IPS-20b (cell line): ENCODE measurements around the gene SUSD6.
A peak's percentile ranks its signal among the peaks of the same experiment; 100 is the strongest.
"Not testable (repeated sequence)": the region's sequence is repeated elsewhere in the genome, so short reads cannot be mapped to it uniquely, and the experiment has no call there.

Experiments used
- H3K27ac ChIP-seq: one replicate; pipeline ENCODE4 v1.5.1; 2013; ENCODE audit warnings: low read length
- H3K27me3 ChIP-seq: 2 replicates; pipeline ENCODE4 v1.6.1; 2013; ENCODE audit warnings: mild to moderate bottlenecking, low read length, inconsistent platforms; ENCODE audit not compliant: insufficient read depth
- H3K36me3 ChIP-seq: 2 replicates; pipeline ENCODE4 v1.6.1; 2013; ENCODE audit warnings: low read depth, mild to moderate bottlenecking, inconsistent platforms, low read length, moderate library complexity; ENCODE audit not compliant: insufficient read depth
- H3K4me1 ChIP-seq: 2 replicates; pipeline ENCODE4 v1.6.1; 2013; ENCODE audit warnings: mild to moderate bottlenecking, control low read depth, inconsistent platforms, low read length, moderate library complexity; ENCODE audit not compliant: insufficient read depth
- H3K4me3 ChIP-seq: 2 replicates; pipeline ENCODE4 v1.5.1; 2013; ENCODE audit warnings: mild to moderate bottlenecking, low read length, inconsistent platforms
- H3K9ac ChIP-seq: 2 replicates; pipeline ENCODE4 v1.6.1; 2013; ENCODE audit warnings: low read depth, mild to moderate bottlenecking, inconsistent platforms, low read length, moderate library complexity
- H3K9me3 ChIP-seq: 2 replicates; pipeline ENCODE4 v1.6.1; 2013; ENCODE audit warnings: mild to moderate bottlenecking, low read depth, low read length, inconsistent platforms; ENCODE audit not compliant: insufficient read depth

Gene SUSD6

DNA sequence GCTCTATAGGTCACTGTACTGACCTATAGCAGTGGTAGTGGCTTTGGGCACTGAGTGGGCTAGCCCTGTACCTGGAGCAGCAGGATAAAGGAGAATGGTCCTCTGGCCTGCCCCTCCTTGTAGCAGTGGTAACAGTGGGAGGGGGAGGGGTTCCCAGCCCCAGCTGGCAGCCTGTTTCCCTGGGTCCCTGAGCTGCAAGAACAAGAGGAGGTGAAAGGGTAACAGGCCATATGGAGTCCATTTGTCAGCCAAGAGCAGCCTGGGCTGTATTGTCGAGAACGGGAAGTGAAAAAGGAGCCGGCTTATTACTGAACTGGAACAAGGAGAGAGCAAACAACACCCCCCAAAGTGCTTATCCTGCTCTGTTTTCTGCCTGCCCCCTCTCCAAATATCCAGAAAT is 81.7 kb downstream of the SUSD6 start:
- Histone ChIP-seq H3K36me3 (no peaks in the 10 kb centered on the region), H3K9ac (no peak overlapping the region), H3K4me3 (no peak overlapping the region), H3K27me3 (no peaks in the 10 kb centered on the region), H3K4me1 (peaks cover 24% of the 10 kb centered on the region), H3K9me3 (no peaks in the 10 kb centered on the region), H3K27ac (no peak overlapping the region)

GRCh38 chr14:69693801-69694729 is 82.7 kb downstream of the SUSD6 start:
- peaks cover 30% of the 10 kb centered on the region for H3K4me1 ChIP-seq
- no peak overlapping the region for H3K9ac ChIP-seq
- no peaks in the 10 kb centered on the region for H3K9me3 ChIP-seq
- H3K36me3 ChIP-seq = no peaks in the 10 kb centered on the region
- no peak overlapping the region for H3K27ac ChIP-seq
- no peak overlapping the region for H3K4me3 ChIP-seq
- H3K27me3 ChIP-seq = no peaks in the 10 kb centered on the region

GRCh38 chr14:69694730-69695281 is 83.4 kb downstream of the SUSD6 start:
- peaks cover 30% of the 10 kb centered on the region for H3K4me1 ChIP-seq
- H3K27ac ChIP-seq = no peak overlapping the region
- H3K4me3 ChIP-seq = no peak overlapping the region
- no peaks in the 10 kb centered on the region for H3K9me3 ChIP-seq
- H3K9ac ChIP-seq = no peak overlapping the region
- no peaks in the 10 kb centered on the region for H3K36me3 ChIP-seq
- H3K27me3 ChIP-seq = no peaks in the 10 kb centered on the region

DNA sequence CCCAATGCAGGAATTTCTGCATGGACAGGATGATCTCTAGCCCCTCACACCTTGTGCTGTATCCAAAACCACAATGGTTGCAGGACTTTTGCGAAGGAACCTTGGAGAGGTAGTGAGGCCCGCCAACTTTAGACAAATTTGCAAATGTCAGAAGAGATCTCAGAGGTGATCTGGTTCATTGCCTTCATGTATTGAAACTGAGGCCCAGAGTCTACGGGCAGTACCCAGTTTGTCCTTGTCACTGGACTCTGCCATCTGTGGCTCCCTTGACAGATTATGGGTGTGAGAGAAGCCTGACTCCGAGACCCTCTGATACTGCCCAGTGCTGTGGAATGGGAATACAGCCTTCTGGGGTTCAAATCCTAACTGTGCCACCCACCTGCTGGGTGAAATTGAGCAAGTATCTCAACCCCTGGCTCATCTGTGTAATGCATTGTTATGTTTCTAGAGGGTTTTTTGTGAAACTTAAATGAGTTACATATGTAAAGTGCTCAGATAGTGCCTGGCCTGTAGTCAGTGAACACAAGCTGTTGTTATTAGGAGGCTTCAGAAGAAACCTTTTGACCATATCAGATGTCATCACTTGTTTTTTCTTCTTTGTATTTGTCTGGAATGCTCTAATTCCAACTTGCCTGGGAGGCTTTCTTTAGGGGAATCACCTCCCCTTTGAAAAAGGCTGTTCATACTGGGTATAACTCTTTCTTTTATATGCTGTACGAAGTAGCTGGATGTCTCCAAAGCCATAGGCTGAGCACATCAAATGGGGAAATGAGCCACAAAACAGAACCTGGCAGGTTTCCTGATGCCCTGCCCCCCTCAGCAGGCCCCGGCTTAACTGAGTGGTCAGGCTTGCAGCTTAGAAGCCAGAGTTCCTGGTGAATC is 84.2 kb downstream of the SUSD6 start:
- peaks cover 30% of the 10 kb centered on the region for H3K4me1 ChIP-seq
- no peaks in the 10 kb centered on the region for H3K9me3 ChIP-seq
- H3K4me3 ChIP-seq = no peak overlapping the region
- no peaks in the 10 kb centered on the region for H3K36me3 ChIP-seq
- H3K27me3 ChIP-seq = no peaks in the 10 kb centered on the region
- no peak overlapping the region for H3K27ac ChIP-seq
- 0 out of 2 replicates have a peak overlapping the region, but pooled peaks have one; percentile 28 for H3K9ac ChIP-seq

DNA sequence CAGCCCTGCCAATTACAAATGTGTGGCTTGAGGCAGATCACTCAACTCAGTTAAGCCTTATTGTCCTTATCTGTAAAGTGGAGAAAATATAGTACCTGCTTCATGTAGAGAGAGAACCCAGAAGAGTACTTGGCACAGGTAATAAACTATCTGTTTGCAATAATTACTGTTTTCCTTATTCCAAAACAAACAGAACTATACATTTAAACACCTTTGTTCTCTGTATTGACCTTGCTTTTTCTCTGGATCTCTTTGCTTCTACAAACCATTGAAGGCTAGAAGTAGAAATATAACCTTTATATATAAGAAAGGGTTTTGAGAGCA is 84.8 kb downstream of the SUSD6 start:
- H3K9ac ChIP-seq = 0 out of 2 replicates have a peak overlapping the region, but pooled peaks have one; percentile 28
- H3K4me3 ChIP-seq = no peak overlapping the region
- H3K36me3 ChIP-seq = no peaks in the 10 kb centered on the region
- no peaks in the 10 kb centered on the region for H3K9me3 ChIP-seq
- H3K27me3 ChIP-seq = no peaks in the 10 kb centered on the region
- no peak overlapping the region for H3K27ac ChIP-seq
- peaks cover 32% of the 10 kb centered on the region for H3K4me1 ChIP-seq

DNA sequence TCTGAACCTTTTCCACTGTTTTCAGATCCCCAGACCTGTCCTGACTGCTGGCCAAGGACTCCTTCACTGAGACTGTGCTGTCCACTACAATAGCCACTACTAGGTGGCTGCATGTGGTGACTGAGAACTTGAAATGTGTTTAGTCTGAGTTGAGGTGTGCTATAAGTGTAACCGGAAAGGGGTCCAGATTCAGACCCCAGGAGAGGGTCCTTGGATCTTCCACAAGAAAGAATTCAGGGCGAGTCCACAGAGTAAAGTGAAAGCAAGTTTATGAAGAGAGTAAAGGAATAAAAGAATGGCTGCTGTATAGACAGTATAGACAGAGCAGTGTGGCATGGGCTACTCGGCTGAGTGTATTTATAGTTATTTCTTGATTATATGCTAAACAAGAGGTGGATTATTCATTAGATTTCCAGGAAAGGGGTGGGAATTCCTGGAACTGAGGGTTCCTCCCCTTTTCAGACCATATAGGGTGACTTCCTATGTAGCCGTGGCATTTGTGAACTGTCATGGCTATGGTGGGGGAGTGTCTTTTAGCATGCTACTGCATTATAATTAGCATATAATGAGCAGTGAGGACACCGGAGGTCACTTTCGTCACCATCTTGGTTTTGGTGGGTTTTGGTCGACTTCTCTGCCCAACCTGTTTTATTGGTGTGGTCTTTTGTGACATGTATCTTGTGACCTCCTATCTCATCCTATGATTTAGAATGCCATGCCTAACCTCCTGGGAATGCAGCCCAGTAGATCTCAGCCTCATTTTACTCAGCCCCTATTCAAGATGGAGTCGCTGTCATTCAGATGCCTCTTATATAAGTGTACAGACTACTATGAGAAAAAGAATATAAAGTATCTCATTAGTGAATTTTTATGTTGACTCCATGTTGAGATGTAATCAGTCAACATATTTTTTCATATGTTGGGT is 85.5 kb downstream of the SUSD6 start:
- Histone ChIP-seq H3K4me3 (no peak overlapping the region), H3K9ac (0 out of 2 replicates have a peak overlapping the region, but pooled peaks have one; percentile 28), H3K27ac (no peak overlapping the region)

GRCh38 chr14:69698572-69698971 is 87.2 kb downstream of the SUSD6 start:
- Histone ChIP-seq H3K9ac (no peak overlapping the region), H3K9me3 (no peaks in the 10 kb centered on the region), H3K27me3 (no peaks in the 10 kb centered on the region), H3K4me1 (peaks cover 35% of the 10 kb centered on the region), H3K27ac (no peak overlapping the region), H3K36me3 (no peaks in the 10 kb centered on the region), H3K4me3 (no peak overlapping the region)

More for the DNA sequence above, 85.5 kb downstream of the SUSD6 start:
- Histone ChIP-seq H3K27me3 (no peaks in the 10 kb centered on the region), H3K9me3 (no peaks in the 10 kb centered on the region), H3K36me3 (no peaks in the 10 kb centered on the region), H3K4me1 (peaks cover 38% of the 10 kb centered on the region)

- not testable (repeated sequence) for H3K27me3 ChIP-seq, H3K4me3 ChIP-seq, H3K9me3 ChIP-seq, H3K36me3 ChIP-seq, H3K9ac ChIP-seq, H3K27ac ChIP-seq
- H3K4me1 ChIP-seq = peaks cover 35% of the 10 kb centered on the region
Measured at GRCh38 chr14:69699243-69699642, 87.8 kb downstream of the SUSD6 start.

DNA sequence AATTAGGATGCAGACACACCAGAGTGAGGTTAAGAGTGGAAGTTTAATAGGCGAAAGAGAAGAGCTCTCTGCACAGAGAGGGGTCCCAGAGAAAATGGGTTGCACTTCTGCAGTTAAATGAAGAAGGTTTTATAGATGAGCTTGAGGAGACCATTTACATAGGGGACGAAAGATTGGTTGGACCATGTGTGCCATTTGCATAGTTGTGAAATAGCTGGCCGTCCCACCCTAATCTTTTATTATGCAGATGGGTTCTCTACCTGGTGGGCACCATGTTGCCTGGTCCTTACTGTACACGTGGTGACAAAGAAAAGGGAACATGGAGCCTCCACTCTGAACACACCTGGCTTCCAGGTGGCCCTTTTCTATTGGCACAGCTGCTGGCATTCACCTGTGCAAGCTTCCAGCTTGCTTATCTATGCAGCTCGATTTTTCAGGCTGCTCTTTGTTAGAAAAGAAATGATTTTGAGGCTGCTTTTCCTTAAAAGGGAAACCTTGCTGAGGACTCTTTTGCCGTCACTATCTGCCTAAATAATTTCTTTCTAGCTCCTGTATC is 88.4 kb downstream of the SUSD6 start:
- peaks cover 32% of the 10 kb centered on the region for H3K4me1 ChIP-seq
- H3K9ac ChIP-seq = no peak overlapping the region
- no peaks in the 10 kb centered on the region for H3K9me3 ChIP-seq
- no peak overlapping the region for H3K27ac ChIP-seq
- H3K4me3 ChIP-seq = no peak overlapping the region
- no peaks in the 10 kb centered on the region for H3K27me3 ChIP-seq
- H3K36me3 ChIP-seq = no peaks in the 10 kb centered on the region

DNA sequence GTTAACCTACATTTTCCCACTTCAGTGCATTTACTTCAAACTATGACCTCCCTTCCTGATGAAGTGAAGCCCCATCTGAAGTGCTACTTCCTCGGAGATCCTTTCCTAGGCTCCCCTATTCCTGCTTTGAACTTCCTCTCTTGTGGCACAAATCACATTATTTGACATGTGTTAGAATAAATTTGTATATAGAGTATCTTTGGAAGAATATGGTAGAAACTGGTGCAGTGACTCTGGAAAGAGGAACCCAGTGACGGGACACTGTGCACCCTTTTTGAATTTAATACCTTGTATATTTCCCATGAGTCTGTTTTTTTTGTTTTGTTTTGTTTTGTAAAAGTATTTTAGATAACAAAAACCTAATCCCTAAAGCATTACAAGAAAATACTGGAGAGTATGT is 89.2 kb downstream of the SUSD6 start:
- Histone ChIP-seq H3K9me3 (no peaks in the 10 kb centered on the region), H3K4me3 (no peak overlapping the region), H3K9ac (no peak overlapping the region), H3K27ac (no peak overlapping the region), H3K36me3 (no peaks in the 10 kb centered on the region), H3K4me1 (peaks cover 24% of the 10 kb centered on the region), H3K27me3 (no peaks in the 10 kb centered on the region)
